Epithelial cell of prostate (primary cell): ENCODE measurements around the gene RNF130.

Source experiments
- DNase-seq: peaks from one replicate; pipeline ENCODE4 v3.0.0-alpha.2; 2011; ENCODE audit warnings: low read depth, low spot score
- H3K27ac ChIP-seq: fragments of 450-650 bp; 2 replicates; pipeline ENCODE4 v1.5.1; 2017; ENCODE audit warnings: mild to moderate bottlenecking

Gene RNF130

GRCh38 chr5:179930788-179931473 is 140.6 kb downstream of the RNF130 start:
- no peak for DNase-seq
- no peak overlapping the region for H3K27ac ChIP-seq

GRCh38 chr5:179927824-179928223 is 143.7 kb downstream of the RNF130 start:
- DNase-seq, result no peak
- H3K27ac ChIP-seq, result no peak overlapping the region

- no peak for DNase-seq
Observed at GRCh38 chr5:179926657-179927056, 144.9 kb downstream of the RNF130 start.

GRCh38 chr5:179923436-179923835 is 148.1 kb downstream of the RNF130 start:
- H3K27ac ChIP-seq, result no peak overlapping the region
- no peak for DNase-seq

More at GRCh38 chr5:179926657-179927056, 144.9 kb downstream of the RNF130 start:
- H3K27ac ChIP-seq, result no peak overlapping the region

- no peak overlapping the region for H3K27ac ChIP-seq
- DNase-seq, result no peak
Observed at GRCh38 chr5:179920175-179920574, 151.4 kb downstream of the RNF130 start.

GRCh38 chr5:179919487-179920060 is 152.0 kb downstream of the RNF130 start:
- no peak for DNase-seq

GRCh38 chr5:179918742-179919486 is 152.6 kb downstream of the RNF130 start:
- no peak overlapping the region for H3K27ac ChIP-seq
- no peak for DNase-seq

More at GRCh38 chr5:179919487-179920060, 152.0 kb downstream of the RNF130 start:
- H3K27ac ChIP-seq, result no peak overlapping the region

GRCh38 chr5:179916523-179916922 is 155.0 kb downstream of the RNF130 start:
- no peak for DNase-seq
- H3K27ac ChIP-seq, result no peak overlapping the region

- H3K27ac ChIP-seq, result no peak overlapping the region
- DNase-seq, result no peak
Observed at GRCh38 chr5:179915406-179915935, 156.1 kb downstream of the RNF130 start.

- peak overlapping the region; percentile 82 for H3K27ac ChIP-seq
- DNase-seq, result peak; percentile 96
Observed at GRCh38 chr5:179914032-179914755, 157.4 kb downstream of the RNF130 start.

- H3K27ac ChIP-seq, result peak overlapping the region; percentile 82
Observed at GRCh38 chr5:179913461-179913860, 158.1 kb downstream of the RNF130 start.

GRCh38 chr5:179912951-179913350 is 158.6 kb downstream of the RNF130 start:
- DNase-seq, result no peak
- H3K27ac ChIP-seq, result peak overlapping the region; percentile 82

More at GRCh38 chr5:179913461-179913860, 158.1 kb downstream of the RNF130 start:
- DNase-seq, result no peak

- H3K27ac ChIP-seq, result peak overlapping the region; percentile 82
- DNase-seq, result no peak
Observed at GRCh38 chr5:179912386-179912785, 159.2 kb downstream of the RNF130 start.

GRCh38 chr5:179909224-179909623 is 162.3 kb downstream of the RNF130 start:
- no peak for DNase-seq
- H3K27ac ChIP-seq, result no peak overlapping the region

GRCh38 chr5:179908528-179908927 is 163.0 kb downstream of the RNF130 start:
- no peak overlapping the region for H3K27ac ChIP-seq
- no peak for DNase-seq

- no peak for DNase-seq
- peak within 1 kb of the TSS; percentile 68 for H3K27ac ChIP-seq
Observed at GRCh38 chr5:179907556-179908324, 163.8 kb downstream of the RNF130 start, which contains the start of gene TBC1D9B. TBC1D9B (minus strand) TSS chr5:179907897; CDS start chr5:179907821, 76 bp downstream.

GRCh38 chr5:179906795-179907555 is 164.6 kb downstream of the RNF130 start:
- H3K27ac ChIP-seq, result peak overlapping the region; percentile 68
- DNase-seq, result no peak

GRCh38 chr5:179906294-179906794 is 165.2 kb downstream of the RNF130 start:
- DNase-seq, result no peak
- peak overlapping the region; percentile 68 for H3K27ac ChIP-seq
